CD4-positive, alpha-beta T cell treated with Interleukin-2 at 100 ng/mL for 4 hours (primary cell): ENCODE data around the gene MYH14.

Source experiments
- DNase-seq: peaks from one replicate; pipeline ENCODE4 v3.0.0-alpha.2; 2020; ENCODE audit warnings: low spot score

MYH14 gene

GRCh38 chr19:50195224-50195623 is 8.2 kb upstream of the MYH14 start:
- DNase-seq: no peak

GRCh38 chr19:50196322-50196932 is 7.0 kb upstream of the MYH14 start:
- DNase-seq: no peak

- DNase-seq: no peak
Measured at GRCh38 chr19:50197348-50197747, 6.1 kb upstream of the MYH14 start.

- DNase-seq: no peak
Measured at GRCh38 chr19:50198431-50199258, 4.8 kb upstream of the MYH14 start.

- DNase-seq: no peak
Measured at GRCh38 chr19:50199259-50199555, 4.2 kb upstream of the MYH14 start.

- no peak for DNase-seq
Measured at GRCh38 chr19:50202386-50202785, 1.0 kb upstream of the MYH14 start.

GRCh38 chr19:50202962-50203280 is 501 bp upstream of the MYH14 start:
- DNase-seq: no peak

GRCh38 chr19:50204081-50204428 is 633 bp downstream of the MYH14 start:
- no peak for DNase-seq

GRCh38 chr19:50204811-50205675 is 1.6 kb downstream of the MYH14 start:
- DNase-seq: no peak

- no peak for DNase-seq
Measured at GRCh38 chr19:50205681-50206138, 2.3 kb downstream of the MYH14 start.

GRCh38 chr19:50206191-50206590 is 2.8 kb downstream of the MYH14 start:
- no peak for DNase-seq

GRCh38 chr19:50207730-50208129 is 4.3 kb downstream of the MYH14 start:
- DNase-seq: no peak

GRCh38 chr19:50209131-50209530 is 5.7 kb downstream of the MYH14 start:
- DNase-seq: no peak

- no peak for DNase-seq
Measured at GRCh38 chr19:50210425-50210824, 7.0 kb downstream of the MYH14 start.

- DNase-seq: no peak
Measured at GRCh38 chr19:50213925-50214324, 10.5 kb downstream of the MYH14 start.

- DNase-seq: no peak
Measured at GRCh38 chr19:50214699-50215543, 11.5 kb downstream of the MYH14 start.

GRCh38 chr19:50215820-50216219 is 12.4 kb downstream of the MYH14 start:
- no peak for DNase-seq

GRCh38 chr19:50221087-50221486 is 17.7 kb downstream of the MYH14 start:
- DNase-seq: no peak

GRCh38 chr19:50222691-50223438 is 19.4 kb downstream of the MYH14 start:
- DNase-seq: no peak

GRCh38 chr19:50223439-50223716 is 20.0 kb downstream of the MYH14 start:
- no peak for DNase-seq

- DNase-seq: no peak
Measured at GRCh38 chr19:50224986-50225747, 21.7 kb downstream of the MYH14 start.
